ENCODE measurements around the gene SRCAP. TPM values are rescaled to one million over a fixed set of nuclear protein-coding genes. Genes with fewer than 3 reads are reported as not detected.

Gene SRCAP
- 17.1 TPM for total RNA-seq

- peak; percentile 86 for DNase-seq
Observed at GRCh38 chr16:30698816-30699614, at the start of gene SRCAP. TSS of gene SRCAP (plus strand) at chr16:30699171. CDS start at chr16:30700825, 1,654 bp downstream.

GRCh38 chr16:30649725-30650368 lies 49.1 kb upstream of the SRCAP start:
- no peak for DNase-seq

GRCh38 chr16:30650369-30651123 lies 48.4 kb upstream of the SRCAP start, which contains the start of gene PRR14:
TSS of gene PRR14 (plus strand) at chr16:30650960. CDS start at chr16:30651646, 686 bp downstream.
- DNase-seq, result peak; percentile 99

GRCh38 chr16:30651124-30652004 lies 47.6 kb upstream of the SRCAP start:
- no peak for DNase-seq

GRCh38 chr16:30652005-30652296 lies 47.0 kb upstream of the SRCAP start:
- no peak for DNase-seq

- DNase-seq, result no peak
Observed at GRCh38 chr16:30652718-30653117, 46.3 kb upstream of the SRCAP start.

- DNase-seq, result no peak
Observed at GRCh38 chr16:30654856-30655255, 44.1 kb upstream of the SRCAP start.

- DNase-seq, result no peak
Observed at GRCh38 chr16:30655815-30656347, 43.1 kb upstream of the SRCAP start.

GRCh38 chr16:30656388-30656787 lies 42.6 kb upstream of the SRCAP start:
- DNase-seq, result no peak

GRCh38 chr16:30656974-30657865 lies 41.8 kb upstream of the SRCAP start:
- DNase-seq, result no peak

GRCh38 chr16:30657866-30658730 lies 40.9 kb upstream of the SRCAP start, which contains the start of gene FBRS:
TSS of gene FBRS (plus strand) at chr16:30658431. CDS start at chr16:30659519, 1,088 bp downstream.
- DNase-seq, result peak; percentile 100

GRCh38 chr16:30658731-30659506 lies 40.1 kb upstream of the SRCAP start:
- peak; percentile 97 for DNase-seq

GRCh38 chr16:30659507-30660423 lies 39.2 kb upstream of the SRCAP start:
- no peak for DNase-seq

- DNase-seq, result no peak
Observed at GRCh38 chr16:30660424-30661261, 38.3 kb upstream of the SRCAP start.

- no peak for DNase-seq
Observed at GRCh38 chr16:30662449-30662848, 36.5 kb upstream of the SRCAP start.

GRCh38 chr16:30663038-30663437 lies 35.9 kb upstream of the SRCAP start:
- no peak for DNase-seq

GRCh38 chr16:30663820-30664219 lies 35.2 kb upstream of the SRCAP start:
- DNase-seq, result no peak
